ENCODE results near the gene BRPF1. TPM values are rescaled to one million over a fixed set of nuclear protein-coding genes. Genes with fewer than 3 reads are reported as not detected.
A peak's percentile ranks its signal among the peaks of the same experiment; 100 is the strongest.

BRPF1 gene
- total and polyA plus RNA-seq, 10 of the 15 experiments (the other 5 are each of a cell fraction or from before 2014, with no cell fraction given): 1.2 to 25.3 (median 13.6) TPM

GRCh38 chr3:9749645-9750555, 18.4 kb downstream of the BRPF1 start, which contains the start of gene OGG1:
OGG1 (plus strand) TSS chr3:9749952; CDS start chr3:9750287, 335 bp downstream.
- BruUV-seq (replicated peaks): TSS peak; percentile 63
- TF ChIP-seq E4F1 (IDR thresholded peaks at IDR 0.05; ENCODE audit: borderline replicate concordance, partially characterized antibody) (no peak), REST (IDR thresholded peaks at IDR 0.05; ENCODE audit: low read depth, low read length) (no peak), CUX1 (IDR thresholded peaks at IDR 0.05; ENCODE audit: insufficient replicate concordance, low read depth, low read length) (peak; percentile 25), SP1 (IDR thresholded peaks at IDR 0.05; ENCODE audit: low read depth, low read length) (peak; percentile 72), LARP7 (IDR thresholded peaks at IDR 0.05) (peak; percentile 53; the same call in 1 of the 2 replicates), FOXK2 (IDR thresholded peaks at IDR 0.05) (peak; percentile 71)
- TF ChIP-seq, protein P1, sequence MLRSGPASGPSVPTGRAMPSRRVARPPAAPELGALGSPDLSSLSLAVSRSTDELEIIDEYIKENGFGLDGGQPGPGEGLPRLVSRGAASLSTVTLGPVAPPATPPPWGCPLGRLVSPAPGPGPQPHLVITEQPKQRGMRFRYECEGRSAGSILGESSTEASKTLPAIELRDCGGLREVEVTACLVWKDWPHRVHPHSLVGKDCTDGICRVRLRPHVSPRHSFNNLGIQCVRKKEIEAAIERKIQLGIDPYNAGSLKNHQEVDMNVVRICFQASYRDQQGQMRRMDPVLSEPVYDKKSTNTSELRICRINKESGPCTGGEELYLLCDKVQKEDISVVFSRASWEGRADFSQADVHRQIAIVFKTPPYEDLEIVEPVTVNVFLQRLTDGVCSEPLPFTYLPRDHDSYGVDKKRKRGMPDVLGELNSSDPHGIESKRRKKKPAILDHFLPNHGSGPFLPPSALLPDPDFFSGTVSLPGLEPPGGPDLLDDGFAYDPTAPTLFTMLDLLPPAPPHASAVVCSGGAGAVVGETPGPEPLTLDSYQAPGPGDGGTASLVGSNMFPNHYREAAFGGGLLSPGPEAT (IDR thresholded peaks at IDR 0.05; ENCODE audit: low read depth): peak; percentile 42; the same call in 1 of the 2 replicates

More at GRCh38 chr3:9749645-9750555, 18.4 kb downstream of the BRPF1 start, which contains the start of gene OGG1:
- ChIA-PET POLR2A (interaction anchor here (0.6 to 2.9 kb wide), 10 partner anchors 16 to 356 kb away, joined by 3 to 20 read pairs (median 4); partner anchors contain the start of genes ARPC4, JAGN1, RPUSD3 and TADA3), CTCF (interaction anchor here (0.6 to 3.2 kb wide), 8 partner anchors 10 to 129 kb away, joined by 3 to 24 read pairs (median 3); partner anchors contain the start of genes ARPC4, BRPF1 and TADA3), RAD21 (ENCODE audit: unreplicated experiment) (interaction anchor here (0.7 to 3.1 kb wide), 7 partner anchors 17 to 246 kb away, joined by 3 to 11 read pairs (median 4); partner anchors contain the start of genes ARPC4, BRPF1, MTMR14 and TADA3), SMC1A (ENCODE audit: uncharacterized antibody, unreplicated experiment) (interaction anchor here (0.6 to 2.6 kb wide), 8 partner anchors 11 to 261 kb away, joined by 3 to 16 read pairs (median 4); partner anchors contain the start of genes ARPC4, BRPF1 and TADA3)
- FAIRE-seq (peak; percentile 97), DNase-seq (ENCODE audit: low read depth, low spot score) (peak; percentile 95), ATAC-seq (peak; percentile 95)
- intact Hi-C loops (cut with micrococcal nuclease; ENCODE audit: unreplicated experiment) (loop anchor here (1.0 kb wide), 2 partner anchors 19 to 42 kb away; partner anchors contain the start of genes BRPF1 and TADA3), in situ Hi-C loops (cut with MboI) (no loop called here)
- Histone ChIP-seq H3K27ac (ENCODE audit: control insufficient read depth, insufficient read depth) (peak within 1 kb of the TSS; percentile 82), H2AFZ (ENCODE audit: control insufficient read depth, low read depth, low read length) (peak within 1 kb of the TSS; percentile 99), H3K79me2 (ENCODE audit: control insufficient read depth, insufficient read depth, low read length) (peaks cover 15% of the 10 kb centered on the region), H4K20me1 (ENCODE audit: control insufficient read depth, insufficient read depth) (no peaks in the 10 kb centered on the region), H3K4me1 (ENCODE audit: control insufficient read depth, insufficient read depth, low read length) (peaks cover 21% of the 10 kb centered on the region), H3K9ac (ENCODE audit: control insufficient read depth, insufficient read depth, low read length) (peak within 1 kb of the TSS; percentile 86), H3K4me3 (peak within 1 kb of the TSS; percentile 88), H3K27me3 (replicated peaks in 1 of 2; ENCODE audit: control insufficient read depth in 2 of 2, insufficient read depth in 2 of 2, low read length in 1 of 2) (no peaks in the 10 kb centered on the region), H3K36me3 (ENCODE audit: control insufficient read depth in 2 of 2, insufficient read depth in 2 of 2, low read length in 1 of 2) (peaks cover 15 to 16% of the 10 kb centered on the region in 2 experiments), H3K9me3 (replicated peaks; ENCODE audit: control insufficient read depth, insufficient read depth, low read length) (no peaks in the 10 kb centered on the region), H3K4me2 (ENCODE audit: control insufficient read depth, insufficient read depth) (peak within 1 kb of the TSS; percentile 70)
- WGBS (ENCODE audit: insufficient coverage, insufficient replicate concordance, low lambda C conversion rate, missing lambda C conversion rate): 1% methylated on average over 60 of the region's 60 CpGs

Data from GM12878 (cell line).